GM20000 (cell line): ENCODE data around the gene LPCAT1.
A peak's percentile ranks its signal among the peaks of the same experiment; 100 is the strongest.

Source experiments
- DNase-seq: peaks from one replicate; pipeline ENCODE4 v3.0.0; 2012; ENCODE audit warnings: low spot score
- CTCF ChIP-seq: IDR thresholded peaks from 2 replicates; pipeline ENCODE4 v1.5.1; 2012; ENCODE audit warnings: mild to moderate bottlenecking, control low read depth; ENCODE audit errors: extremely low read depth, missing control alignments

The LPCAT1 gene

GRCh38 chr5:1536871-1537602 lies 13.3 kb upstream of the LPCAT1 start:
- no peak for TF ChIP-seq CTCF
- no peak for DNase-seq

- peak; percentile 82 for DNase-seq
These were observed 12.6 kb upstream of the LPCAT1 start for GRCh38 chr5:1536322-1536845.

GRCh38 chr5:1535646-1536045 lies 11.9 kb upstream of the LPCAT1 start:
- TF ChIP-seq CTCF: no peak
- DNase-seq: no peak

More at GRCh38 chr5:1536322-1536845, 12.6 kb upstream of the LPCAT1 start:
- no peak for TF ChIP-seq CTCF

GRCh38 chr5:1532384-1532783 lies 8.6 kb upstream of the LPCAT1 start:
- no peak for DNase-seq

GRCh38 chr5:1529498-1529897 lies 5.7 kb upstream of the LPCAT1 start:
- no peak for TF ChIP-seq CTCF
- no peak for DNase-seq

More at GRCh38 chr5:1532384-1532783, 8.6 kb upstream of the LPCAT1 start:
- no peak for TF ChIP-seq CTCF

- no peak for TF ChIP-seq CTCF
- DNase-seq: no peak
These were observed 3.9 kb upstream of the LPCAT1 start for GRCh38 chr5:1527533-1528205.

GRCh38 chr5:1526681-1527131 lies 2.9 kb upstream of the LPCAT1 start:
- TF ChIP-seq CTCF: no peak
- DNase-seq: no peak
